ENCODE measurements around the gene CRYGA.

Gene CRYGA

GRCh38 chr2:208163489-208163888, at the start of gene CRYGA:
Gene CRYGA (minus strand): TSS chr2:208163589. CDS start chr2:208163556, 33 bp downstream.
- in situ Hi-C loops (cut with MboI; ENCODE audit: low sequenced_read_pairs), result no loop called here

- in situ Hi-C loops (cut with MboI; ENCODE audit: low sequenced_read_pairs), result no loop called here
Observed at GRCh38 chr2:208210688-208211451, 47.5 kb upstream of the CRYGA start.

GRCh38 chr2:208208335-208209085, 45.1 kb upstream of the CRYGA start:
- in situ Hi-C loops (cut with MboI; ENCODE audit: low sequenced_read_pairs), result no loop called here

- in situ Hi-C loops (cut with MboI; ENCODE audit: low sequenced_read_pairs), result no loop called here
Observed at GRCh38 chr2:208207769-208208168, 44.4 kb upstream of the CRYGA start.

- in situ Hi-C loops (cut with MboI; ENCODE audit: low sequenced_read_pairs), result no loop called here
Observed at GRCh38 chr2:208204166-208204565, 40.8 kb upstream of the CRYGA start.

GRCh38 chr2:208195531-208195930, 32.1 kb upstream of the CRYGA start:
- in situ Hi-C loops (cut with MboI; ENCODE audit: low sequenced_read_pairs), result no loop called here

GRCh38 chr2:208192611-208193236, 29.3 kb upstream of the CRYGA start:
- in situ Hi-C loops (cut with MboI; ENCODE audit: low sequenced_read_pairs), result no loop called here

- in situ Hi-C loops (cut with MboI; ENCODE audit: low sequenced_read_pairs), result no loop called here
Observed at GRCh38 chr2:208189810-208190503, 26.6 kb upstream of the CRYGA start, which contains the start of gene C2orf80. Gene C2orf80 (minus strand): TSS chr2:208190030. CDS start chr2:208186986, 3,044 bp downstream.

GRCh38 chr2:208189069-208189809, 25.9 kb upstream of the CRYGA start:
- in situ Hi-C loops (cut with MboI; ENCODE audit: low sequenced_read_pairs), result no loop called here

- in situ Hi-C loops (cut with MboI; ENCODE audit: low sequenced_read_pairs), result no loop called here
Observed at GRCh38 chr2:208186893-208187292, 23.5 kb upstream of the CRYGA start.

GRCh38 chr2:208186465-208186864, 23.1 kb upstream of the CRYGA start:
- in situ Hi-C loops (cut with MboI; ENCODE audit: low sequenced_read_pairs), result no loop called here

GRCh38 chr2:208183972-208184705, 20.8 kb upstream of the CRYGA start:
- in situ Hi-C loops (cut with MboI; ENCODE audit: low sequenced_read_pairs), result no loop called here

- in situ Hi-C loops (cut with MboI; ENCODE audit: low sequenced_read_pairs), result no loop called here
Observed at GRCh38 chr2:208183526-208183925, 20.1 kb upstream of the CRYGA start.

- in situ Hi-C loops (cut with MboI; ENCODE audit: low sequenced_read_pairs), result no loop called here
Observed at GRCh38 chr2:208182835-208183234, 19.4 kb upstream of the CRYGA start.

- in situ Hi-C loops (cut with MboI; ENCODE audit: low sequenced_read_pairs), result no loop called here
Observed at GRCh38 chr2:208179028-208179609, 15.7 kb upstream of the CRYGA start.

GRCh38 chr2:208175840-208176153, 12.4 kb upstream of the CRYGA start:
- in situ Hi-C loops (cut with MboI; ENCODE audit: low sequenced_read_pairs), result no loop called here

GRCh38 chr2:208175069-208175839, 11.9 kb upstream of the CRYGA start:
- in situ Hi-C loops (cut with MboI; ENCODE audit: low sequenced_read_pairs), result no loop called here

GRCh38 chr2:208174144-208174543, 10.8 kb upstream of the CRYGA start:
- in situ Hi-C loops (cut with MboI; ENCODE audit: low sequenced_read_pairs), result no loop called here

- in situ Hi-C loops (cut with MboI; ENCODE audit: low sequenced_read_pairs), result no loop called here
Observed at GRCh38 chr2:208172125-208172524, 8.7 kb upstream of the CRYGA start.
